ENCODE results near the gene GIMD1. TPM values are rescaled to one million over a fixed set of nuclear protein-coding genes. Genes with fewer than 3 reads are reported as not detected.

Gene GIMD1
- total and polyA plus RNA-seq, 9 of the 15 experiments (the other 6 are each of a cell fraction or from before 2014, with no cell fraction given), result not detected

- 0 out of 2 replicates have a peak, but pooled peaks have one; percentile 43 for TF ChIP-seq ZHX1 (conservative IDR thresholded peaks at IDR 0.05; ENCODE audit: low read length)
- peak in 1 of 3 experiments; percentile 37; a peak in 1 of 6 replicates for TF ChIP-seq ZBTB11 (CRISPR knock-in tag; IDR thresholded peaks at IDR 0.05)
- peak; percentile 73 for TF ChIP-seq NR2C1 (IDR thresholded peaks at IDR 0.05)
- TF ChIP-seq NR2C1 (tag; IDR thresholded peaks at IDR 0.05), result peak; percentile 73
- TF ChIP-seq CHD4 (IDR thresholded peaks at IDR 0.05; ENCODE audit: insufficient read depth, insufficient replicate concordance, low read depth, low read length, poor library complexity, severe bottlenecking), result no peak
- TF ChIP-seq MCM5 (IDR thresholded peaks at IDR 0.05; ENCODE audit: low read depth), result no peak
- TF ChIP-seq HDAC1 (IDR thresholded peaks at IDR 0.05), result peak in 1 of 2 experiments; percentile 78; a peak in 2 of 4 replicates
- no peak for TF ChIP-seq ELK3 (CRISPR knock-in tag; IDR thresholded peaks at IDR 0.05)
- peak; percentile 91 for TF ChIP-seq ZBTB12 (CRISPR knock-in tag; IDR thresholded peaks at IDR 0.05)
- TF ChIP-seq TAF7 (tag; IDR thresholded peaks at IDR 0.05), result peak; percentile 15; the same call in 1 of the 2 replicates
- peak; percentile 40; the same call in 1 of the 2 replicates for TF ChIP-seq ZNF511 (CRISPR knock-in tag; IDR thresholded peaks at IDR 0.05)
- TF ChIP-seq ZNF395 (CRISPR knock-in tag; IDR thresholded peaks at IDR 0.05), result 0 out of 2 replicates have a peak, but pooled peaks have one; percentile 35
- peak; percentile 60; the same call in 1 of the 2 replicates for TF ChIP-seq MEF2D (tag; conservative IDR thresholded peaks at IDR 0.05; ENCODE audit: low read depth)
- TF ChIP-seq ZZZ3 (IDR thresholded peaks at IDR 0.05), result peak; percentile 85; the same call in 1 of the 2 replicates
These were observed 52.4 kb downstream of the GIMD1 start, which contains the start of the genes AIMP1 and TBCK (continued) for GRCh38 chr4:106315968-106316772.

Data from K562 (cell line).